HFFc6 (cell line): Measurements from ENCODE around the gene ABCB4. TPM values are rescaled to one million over a fixed set of nuclear protein-coding genes. Genes with fewer than 3 reads are reported as not detected.

Source experiments
- DNase-seq: peaks from one replicate; pipeline ENCODE4 v3.0.0-alpha.2; 2018
- H3K27ac Mint-ChIP-seq: 2 replicates; pipeline ENCODE4 v1.8.0; 2020; ENCODE audit warnings: mild to moderate bottlenecking, mixed read lengths
- H3K27me3 Mint-ChIP-seq: 2 replicates; pipeline ENCODE4 v1.8.0; 2021; ENCODE audit warnings: mild to moderate bottlenecking, moderate library complexity, mixed read lengths; ENCODE audit not compliant: insufficient read depth
- H3K36me3 Mint-ChIP-seq: 2 replicates; pipeline ENCODE4 v1.8.0; 2021; ENCODE audit warnings: low read depth, mixed read lengths
- H3K4me1 Mint-ChIP-seq: 2 replicates; pipeline ENCODE4 v1.8.0; 2020; ENCODE audit warnings: low read depth, mixed read lengths
- H3K4me3 Mint-ChIP-seq: 2 replicates; pipeline ENCODE4 v1.8.0; 2020; ENCODE audit warnings: mild to moderate bottlenecking, moderate library complexity, mixed read lengths
- H3K9me3 Mint-ChIP-seq: 2 replicates; pipeline ENCODE4 v1.8.0; 2020; ENCODE audit warnings: mild to moderate bottlenecking, mixed read lengths
- CTCF ChIP-seq: fragments of 200-600 bp; sonication (generic); IDR thresholded peaks from 2 replicates; pipeline ENCODE4 v1.5.0; 2021; ENCODE audit warnings: antibody characterized with exemption, mild to moderate bottlenecking
- total RNA-seq, 6 experiments: library from RNA; stranded (reverse); fragmentation: NEBNext Ultra II Directional; extraction: Animal tissue kit (Norgen Biotek cat#: 25700); gene quantifications; 2 replicates in 1 of 6; 3 replicates in 5 of 6; pipeline ENCODE4 v1.2.3, GENCODE V29; 2021

ABCB4 gene
- total RNA-seq, 6 experiments from 2014 or later, result 0.06 TPM; not detected in 5

- peaks cover 28% of the 10 kb centered on the region for H3K4me1 Mint-ChIP-seq
- peak; percentile 69 for DNase-seq
- H3K36me3 Mint-ChIP-seq, result no peaks in the 10 kb centered on the region
These were observed 58.5 kb downstream of the ABCB4 start for GRCh38 chr7:87416682-87417587.

GRCh38 chr7:87414794-87415188 is 60.7 kb downstream of the ABCB4 start:
- Mint-ChIP-seq H3K27ac (no peak overlapping the region), H3K27me3 (peaks cover 4% of the 10 kb centered on the region; the same call in 1 of the 2 replicates)

More at GRCh38 chr7:87416682-87417587, 58.5 kb downstream of the ABCB4 start:
- Mint-ChIP-seq H3K4me3 (no peak overlapping the region), H3K27ac (no peak overlapping the region), H3K9me3 (no peaks in the 10 kb centered on the region), H3K27me3 (peaks cover 5% of the 10 kb centered on the region; the same call in 1 of the 2 replicates)
- TF ChIP-seq CTCF, result peak; percentile 91

GRCh38 chr7:87413951-87414793 is 61.3 kb downstream of the ABCB4 start:
- H3K27ac Mint-ChIP-seq, result peak overlapping the region; percentile 79
- H3K27me3 Mint-ChIP-seq, result peaks cover 4% of the 10 kb centered on the region; the same call in 1 of the 2 replicates
- no peak for TF ChIP-seq CTCF
- no peak overlapping the region for H3K4me3 Mint-ChIP-seq
- peak; percentile 78 for DNase-seq
- H3K4me1 Mint-ChIP-seq, result peaks cover 28% of the 10 kb centered on the region
- no peaks in the 10 kb centered on the region for H3K9me3 Mint-ChIP-seq
- no peaks in the 10 kb centered on the region for H3K36me3 Mint-ChIP-seq

More at GRCh38 chr7:87414794-87415188, 60.7 kb downstream of the ABCB4 start:
- no peaks in the 10 kb centered on the region for H3K36me3 Mint-ChIP-seq
- no peak for TF ChIP-seq CTCF
- peaks cover 28% of the 10 kb centered on the region for H3K4me1 Mint-ChIP-seq
- no peak overlapping the region for H3K4me3 Mint-ChIP-seq
- H3K9me3 Mint-ChIP-seq, result no peaks in the 10 kb centered on the region
- DNase-seq, result no peak

GRCh38 chr7:87413029-87413428 is 62.5 kb downstream of the ABCB4 start:
- DNase-seq, result no peak
- Mint-ChIP-seq H3K27me3 (peaks cover 4% of the 10 kb centered on the region; the same call in 1 of the 2 replicates), H3K36me3 (no peaks in the 10 kb centered on the region), H3K4me3 (no peak overlapping the region), H3K27ac (no peak overlapping the region), H3K4me1 (peaks cover 28% of the 10 kb centered on the region), H3K9me3 (no peaks in the 10 kb centered on the region)
- TF ChIP-seq CTCF, result no peak

- no peaks in the 10 kb centered on the region for H3K9me3 Mint-ChIP-seq
- H3K4me1 Mint-ChIP-seq, result peaks cover 28% of the 10 kb centered on the region
- H3K36me3 Mint-ChIP-seq, result no peaks in the 10 kb centered on the region
- H3K27me3 Mint-ChIP-seq, result no peaks in the 10 kb centered on the region; the same call in 1 of the 2 replicates
- TF ChIP-seq CTCF, result no peak
- no peak for DNase-seq
- no peak overlapping the region for H3K4me3 Mint-ChIP-seq
- H3K27ac Mint-ChIP-seq, result no peak overlapping the region
These were observed 64.3 kb downstream of the ABCB4 start for GRCh38 chr7:87411186-87411585.
